ENCODE data around the gene PTPN14.
"Not testable (repeated sequence)": the region's sequence is repeated elsewhere in the genome, so short reads cannot be mapped to it uniquely, and the experiment has no call there.

PTPN14 gene

DNA sequence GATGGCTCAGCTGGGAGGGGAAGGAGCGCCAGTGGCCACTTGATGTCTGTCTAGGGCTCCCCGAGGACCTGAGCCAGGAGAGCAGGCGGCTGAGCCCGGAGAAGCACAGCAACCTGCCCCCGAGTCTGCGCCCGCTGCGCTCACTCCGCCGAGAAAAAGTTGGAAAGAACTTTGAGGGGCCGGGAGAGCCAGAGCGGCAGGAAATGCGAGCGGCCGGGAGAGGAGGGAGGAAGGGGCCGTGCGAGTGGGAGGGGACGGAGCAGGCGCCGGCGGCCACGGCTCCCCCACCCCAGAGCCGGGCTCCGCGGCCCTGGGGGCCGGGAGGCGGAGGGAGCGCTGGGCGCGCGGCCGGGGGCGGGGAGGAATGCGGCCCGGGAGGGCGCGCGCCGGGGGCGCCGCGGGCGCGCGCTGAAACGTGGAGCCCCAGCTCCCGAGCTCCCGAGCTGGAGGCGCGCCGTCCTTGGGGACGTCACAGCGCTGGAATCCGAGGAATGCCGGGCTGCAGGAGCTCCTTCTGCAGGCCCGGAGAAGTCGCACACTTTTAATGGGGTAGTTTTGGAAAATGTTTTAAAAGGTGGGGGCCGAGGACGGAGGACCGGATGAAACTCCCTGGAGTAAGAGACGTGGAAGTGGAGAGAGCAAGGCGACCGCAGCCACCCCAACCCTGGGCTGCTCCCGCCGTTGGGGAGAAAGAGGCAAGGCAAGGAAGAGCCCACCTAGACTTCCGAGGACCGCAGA lies at the start of gene PTPN14:
Gene PTPN14, minus strand, starts transcription at position 167 of the 738 bp plus-strand sequence. CDS start 86,799 bp downstream, outside the sequence.
- no peak for DNase-seq

DNA sequence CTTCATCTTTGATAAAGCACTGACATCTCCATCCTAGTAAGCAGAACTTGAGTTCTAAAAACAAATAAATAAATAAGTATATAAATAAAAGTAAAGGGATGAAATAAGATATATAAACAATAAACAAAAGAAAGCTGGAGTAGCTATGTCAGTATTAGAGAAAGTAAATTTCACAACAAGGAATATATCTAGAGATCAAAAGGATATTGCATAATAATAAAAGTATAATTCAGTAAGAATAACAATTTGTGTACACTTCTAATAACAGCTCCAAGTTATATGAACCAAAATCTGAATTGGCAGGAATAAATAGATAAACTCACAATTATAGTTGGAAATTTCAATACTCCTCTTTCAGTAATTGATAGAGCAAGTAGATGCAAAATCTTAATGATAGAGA lies 41.8 kb upstream of the PTPN14 start:
- no peak for DNase-seq

DNA sequence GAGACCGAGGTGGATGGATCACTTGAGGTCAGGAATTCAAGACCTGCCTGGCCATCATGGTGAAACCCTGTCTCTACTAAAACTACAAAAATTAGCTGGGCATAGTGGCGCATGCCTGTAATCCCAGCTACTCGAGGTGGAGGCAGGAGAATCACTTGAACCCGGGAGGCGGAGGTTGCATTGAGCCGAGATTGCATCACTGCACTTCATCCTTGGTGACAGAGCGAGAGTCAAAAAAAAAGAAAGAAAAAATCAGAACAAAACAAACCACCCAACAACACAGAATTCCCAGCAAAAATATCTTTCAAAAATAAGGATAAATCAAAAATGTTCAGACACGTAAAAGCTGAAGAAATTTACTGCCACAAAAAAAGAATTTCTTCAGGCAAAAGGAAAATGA lies 40.5 kb upstream of the PTPN14 start:
- DNase-seq: not testable (repeated sequence)

DNA sequence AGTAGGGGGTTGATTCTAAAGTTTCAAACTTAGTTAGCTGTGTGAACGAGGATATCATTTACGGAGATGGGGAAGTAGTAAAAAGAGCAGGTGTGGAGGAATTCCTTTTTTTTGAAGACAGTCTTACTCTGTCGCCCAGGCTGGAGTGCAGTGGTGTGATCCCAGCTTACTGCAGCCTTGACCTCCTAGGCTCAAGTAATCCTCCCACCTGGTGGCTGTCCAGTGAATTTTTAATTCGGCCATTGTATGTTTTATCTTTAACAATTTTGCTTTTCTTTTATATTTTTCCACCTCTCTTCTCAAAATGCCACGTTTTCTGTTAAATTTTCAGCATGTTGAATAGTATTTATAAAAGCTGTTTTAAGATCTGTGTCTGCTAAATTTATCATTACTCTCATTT lies 39.3 kb upstream of the PTPN14 start:
- DNase-seq: no peak

DNA sequence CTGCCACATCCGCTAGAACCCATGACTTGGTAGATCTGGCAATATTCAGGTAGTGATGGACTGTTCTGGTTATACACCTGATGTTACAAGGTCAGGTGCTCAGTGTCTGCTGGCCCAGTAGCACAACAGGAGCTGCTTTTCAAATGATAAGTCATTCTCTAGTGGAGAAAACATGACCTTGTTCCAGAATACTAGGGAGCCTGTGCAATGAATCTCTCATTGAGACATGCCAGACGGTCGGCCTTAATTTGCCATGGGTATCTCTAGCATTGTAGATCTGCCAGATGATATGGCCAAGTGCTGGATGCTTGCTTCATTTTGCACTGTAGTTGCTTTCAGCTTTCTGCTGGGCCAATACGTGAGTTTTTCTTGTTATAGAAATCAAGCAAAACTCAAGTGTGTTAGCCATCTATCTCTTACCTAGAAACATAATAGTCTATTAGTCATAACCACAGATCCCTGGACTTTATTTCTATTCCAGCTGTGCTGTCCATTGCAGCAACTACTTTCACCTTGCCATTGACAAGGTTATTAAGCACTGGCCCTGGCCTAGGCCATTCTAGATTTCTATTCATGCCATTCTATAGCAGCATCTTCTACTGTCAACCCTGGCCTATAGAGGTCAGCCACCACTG lies 37.7 kb upstream of the PTPN14 start:
- no peak for DNase-seq

DNA sequence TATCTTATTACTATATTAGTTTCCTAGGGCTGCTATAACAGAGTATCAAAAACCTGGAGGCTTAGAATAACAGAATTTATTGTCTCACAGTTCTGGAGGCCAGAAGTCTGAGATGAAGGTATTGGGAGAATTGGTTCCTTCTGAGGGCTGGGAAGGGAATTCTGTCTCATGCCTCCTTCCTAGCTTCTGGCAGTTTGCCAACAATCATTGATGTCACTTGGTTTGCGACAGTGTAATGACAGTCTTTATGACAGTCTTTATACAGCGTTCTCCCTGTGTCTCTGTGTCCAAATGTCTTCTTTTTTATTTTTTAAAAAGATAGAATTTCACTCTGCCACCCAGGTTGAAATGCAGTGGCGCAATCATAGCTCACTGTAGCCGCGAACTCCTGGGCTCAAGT lies 35.8 kb upstream of the PTPN14 start:
- DNase-seq: no peak

DNA sequence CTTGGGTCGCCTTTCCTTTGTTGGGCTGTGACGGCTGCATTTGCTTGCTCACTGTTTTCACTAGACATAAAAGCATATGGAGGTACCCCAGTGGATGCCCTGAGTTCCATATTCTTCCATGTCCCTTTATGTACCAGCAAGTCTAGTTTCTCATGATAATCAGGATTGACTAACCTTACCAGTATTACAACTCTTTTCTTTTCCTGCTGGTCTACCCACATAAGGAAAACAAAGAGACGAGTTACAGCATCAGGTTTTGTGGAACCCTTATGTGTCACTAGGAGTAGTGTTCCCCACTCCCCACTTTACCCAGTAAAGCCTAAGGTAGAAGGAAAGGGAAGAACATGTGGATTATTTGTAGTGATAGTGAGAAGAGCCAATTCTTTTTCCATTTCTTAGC lies 35.2 kb upstream of the PTPN14 start:
- no peak for DNase-seq

DNA sequence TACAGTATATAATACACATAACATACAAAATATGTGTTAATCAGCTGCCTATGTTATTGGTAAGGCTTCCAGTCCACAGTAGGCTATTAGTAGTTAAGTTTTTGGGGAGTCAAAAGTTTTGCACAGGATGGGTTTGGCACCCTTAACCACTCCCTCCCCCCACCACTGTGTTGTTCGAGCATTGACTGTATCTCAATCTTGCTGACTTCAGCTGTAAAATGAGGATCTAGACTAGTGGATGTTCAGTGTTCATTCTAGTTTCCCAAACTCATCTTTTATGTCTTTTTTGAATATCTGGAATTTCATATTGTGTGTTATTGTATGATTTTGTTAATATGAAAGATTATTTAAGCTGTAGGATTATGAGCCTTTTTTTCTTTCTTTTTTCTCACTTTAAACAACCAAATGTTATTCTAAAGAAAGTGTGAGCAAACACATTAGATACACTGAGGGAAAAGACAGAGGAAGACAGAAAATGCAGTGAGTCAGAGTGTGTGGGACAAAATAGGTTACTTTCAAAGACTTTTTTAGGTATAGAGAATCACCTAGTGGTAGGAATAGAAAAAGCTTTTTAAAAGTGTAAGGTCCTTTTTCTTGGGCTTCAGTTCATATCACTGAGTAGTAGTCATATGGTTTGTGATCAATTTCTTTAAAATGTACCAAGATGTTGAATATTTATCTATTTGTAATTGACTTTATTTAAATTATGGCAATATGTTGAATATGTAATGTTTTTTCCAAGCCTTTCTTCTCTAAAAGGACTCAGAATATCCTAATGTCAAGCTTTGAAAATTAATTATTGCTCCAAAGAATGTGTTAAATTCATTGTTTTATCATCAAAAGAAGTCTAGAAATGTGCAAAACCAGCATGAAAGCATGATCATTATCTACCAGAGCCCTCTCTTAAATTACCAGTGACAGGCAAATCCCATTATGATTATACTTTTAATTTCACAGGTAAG lies 33.7 kb upstream of the PTPN14 start:
- no peak for DNase-seq

DNA sequence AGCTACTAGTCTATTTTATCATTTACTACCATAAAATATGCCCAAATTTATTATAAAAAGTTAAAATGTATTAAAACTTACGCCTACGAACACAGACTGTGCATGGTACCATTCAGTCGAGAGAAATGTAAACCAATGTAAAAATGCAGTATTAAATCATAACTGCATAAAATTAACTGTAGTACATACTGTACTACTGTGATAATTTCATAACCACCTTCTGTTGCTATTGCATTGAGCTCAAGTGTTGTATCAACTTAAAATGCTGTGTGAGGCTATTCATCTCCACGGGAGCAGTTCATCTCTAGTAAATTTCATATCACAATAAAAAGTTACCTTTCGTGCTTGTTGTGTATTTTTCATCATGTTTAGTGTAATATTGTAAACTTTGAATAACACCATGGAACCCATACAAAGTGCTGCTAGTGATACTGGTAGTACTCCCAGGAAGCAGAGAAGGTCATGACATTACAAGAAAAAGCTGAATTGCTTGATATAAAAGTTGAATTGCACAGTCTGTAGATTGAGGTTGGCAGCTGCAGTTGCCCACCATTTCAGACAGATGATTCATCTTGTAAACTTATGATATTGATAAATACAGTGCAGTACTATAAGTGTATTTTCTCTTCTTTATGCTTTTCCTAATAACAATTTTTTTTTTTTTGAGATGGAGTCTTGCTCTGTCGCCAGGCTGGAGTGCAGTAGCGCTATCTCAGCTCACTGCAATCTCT lies 32.6 kb upstream of the PTPN14 start:
- no peak for DNase-seq

DNA sequence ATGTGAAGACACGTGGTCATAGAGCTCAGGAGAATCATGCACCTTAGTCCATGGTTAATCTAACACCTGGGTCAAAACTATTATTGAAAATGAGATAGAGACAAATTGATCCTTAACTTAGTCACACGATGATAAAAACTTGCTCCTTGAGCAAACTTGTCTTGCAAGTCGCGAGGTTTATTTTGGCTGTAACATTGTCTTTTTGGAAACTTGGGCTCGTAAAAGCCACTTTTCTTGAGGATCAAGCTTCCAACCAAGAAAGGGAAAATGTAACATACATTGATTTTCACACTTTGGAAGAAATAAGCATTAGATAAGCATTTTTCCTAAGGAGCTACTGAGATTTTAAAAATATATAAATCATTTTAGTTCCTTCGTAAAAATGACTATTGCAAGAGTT lies 31.7 kb upstream of the PTPN14 start:
- no peak for DNase-seq

DNA sequence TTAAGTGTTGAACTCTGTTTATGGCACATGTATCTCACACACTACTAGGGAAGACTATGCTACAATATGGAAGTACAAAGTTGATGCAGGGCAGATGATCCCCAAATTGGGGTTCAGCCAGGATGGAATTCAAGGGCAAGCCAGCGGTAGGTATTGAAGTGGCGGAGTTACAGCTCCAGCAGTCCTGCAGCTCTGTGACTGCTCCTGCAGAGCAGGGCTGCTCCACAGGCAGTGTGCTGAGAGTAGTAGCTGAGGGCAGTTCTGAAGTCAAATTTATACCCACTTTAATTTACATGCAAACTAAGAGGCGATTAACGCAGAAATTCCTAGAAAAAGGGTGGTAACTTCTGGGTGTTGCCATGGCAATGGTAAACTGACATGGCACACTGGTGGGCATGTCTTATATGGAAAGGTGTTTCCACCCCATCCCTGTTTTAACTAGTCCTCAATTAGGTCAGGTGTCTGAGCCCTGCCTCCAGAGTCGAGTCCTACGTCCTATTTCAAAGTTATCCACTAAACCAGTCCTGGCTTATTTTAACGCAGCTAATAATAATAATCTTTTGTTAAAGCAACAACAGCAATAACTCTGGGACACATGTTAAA lies 31.0 kb upstream of the PTPN14 start:
- no peak for DNase-seq

DNA sequence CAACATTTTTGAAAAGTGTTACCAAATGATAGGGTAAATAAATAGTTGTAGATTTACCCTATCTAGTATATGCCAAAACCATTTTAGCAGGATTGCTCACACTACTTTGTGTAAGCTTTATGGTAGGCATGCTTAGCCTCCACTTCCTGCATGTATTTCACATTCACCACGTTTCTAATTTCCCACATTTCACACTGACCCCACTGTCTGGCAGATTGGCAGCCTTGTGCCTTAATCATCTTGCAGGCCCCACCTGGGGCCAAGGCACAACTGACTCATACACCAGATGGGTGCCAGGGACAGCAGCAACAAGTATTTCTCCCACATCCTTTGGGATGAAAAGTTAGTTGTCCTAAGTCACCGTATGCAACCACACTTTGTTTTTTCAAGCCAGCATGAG lies 30.4 kb upstream of the PTPN14 start:
- no peak for DNase-seq

DNA sequence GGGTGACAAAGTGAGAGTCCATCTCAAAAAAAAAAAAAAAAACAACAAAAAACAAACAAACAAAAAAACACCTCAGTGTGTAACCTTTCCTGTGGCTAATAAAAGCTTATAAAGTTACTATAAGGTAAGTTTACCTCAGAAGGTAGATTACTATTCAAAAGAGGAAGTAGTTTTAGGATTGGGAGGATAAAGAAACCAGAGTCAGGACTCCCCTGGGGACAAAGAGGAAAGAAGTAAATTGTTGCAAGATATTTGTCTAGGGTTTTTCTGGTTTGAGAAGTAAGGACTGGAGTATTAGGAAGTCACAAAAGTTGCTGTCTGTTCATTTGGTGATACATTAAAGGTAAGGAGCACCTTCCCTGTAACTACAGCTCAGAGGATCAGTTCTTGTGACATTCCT lies 27.8 kb upstream of the PTPN14 start:
- DNase-seq: no peak

DNA sequence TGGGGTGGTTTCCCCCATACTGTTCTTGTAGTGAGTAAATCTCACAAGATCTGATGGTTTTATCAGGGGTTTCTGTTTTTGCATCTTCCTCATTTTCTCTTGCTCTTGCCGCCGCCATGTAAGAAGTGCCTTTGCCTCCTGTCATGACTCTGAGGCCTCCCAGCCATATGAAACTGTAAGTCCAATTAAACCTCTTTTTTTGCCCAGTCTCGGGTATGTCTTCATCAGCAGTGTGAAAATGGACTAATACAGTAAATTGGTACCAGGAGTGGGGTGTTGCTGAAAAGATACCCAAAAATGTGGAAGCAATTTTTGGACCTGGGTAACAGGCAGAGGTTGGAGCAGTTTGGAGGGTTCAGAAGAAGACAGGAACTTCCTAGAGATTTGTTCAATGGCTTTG lies 24.7 kb upstream of the PTPN14 start:
- not testable (repeated sequence) for DNase-seq

DNA sequence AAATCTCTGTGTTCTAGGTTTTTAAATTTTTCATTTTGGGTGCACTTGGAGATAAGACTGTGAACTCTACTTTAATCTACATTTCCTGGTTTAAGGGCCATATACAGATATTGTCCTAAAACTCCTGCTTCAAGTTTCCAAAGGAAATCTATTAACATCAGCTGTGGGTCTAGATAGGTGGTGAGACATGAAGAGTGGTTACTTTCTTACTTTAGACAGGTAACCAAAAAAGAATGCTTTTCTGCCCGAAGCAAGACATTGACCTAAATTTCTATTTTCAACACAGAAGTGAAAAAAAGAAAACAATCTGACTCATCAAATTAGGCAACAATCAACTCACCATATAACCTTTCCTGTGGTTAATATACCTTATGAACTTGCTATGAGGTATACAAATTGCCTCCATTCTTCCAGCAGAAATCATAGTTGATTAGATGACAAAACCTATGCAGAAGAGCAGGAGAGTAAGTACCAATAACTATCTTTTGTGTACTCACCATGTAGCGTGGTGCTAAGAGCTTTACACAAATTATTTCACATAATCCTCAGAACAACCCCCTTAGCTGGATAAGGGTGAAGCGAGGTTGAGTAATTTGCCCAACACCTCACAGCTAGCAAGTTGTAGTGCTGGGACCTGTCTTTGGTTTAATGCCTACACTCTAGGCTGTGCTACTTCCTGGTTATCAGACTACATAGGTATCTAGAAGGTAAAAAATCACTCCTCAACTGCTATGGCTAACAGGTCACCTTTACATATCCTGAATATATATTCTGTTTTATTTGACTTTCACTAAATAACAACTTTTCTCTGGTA lies 23.4 kb upstream of the PTPN14 start:
- DNase-seq: no peak

DNA sequence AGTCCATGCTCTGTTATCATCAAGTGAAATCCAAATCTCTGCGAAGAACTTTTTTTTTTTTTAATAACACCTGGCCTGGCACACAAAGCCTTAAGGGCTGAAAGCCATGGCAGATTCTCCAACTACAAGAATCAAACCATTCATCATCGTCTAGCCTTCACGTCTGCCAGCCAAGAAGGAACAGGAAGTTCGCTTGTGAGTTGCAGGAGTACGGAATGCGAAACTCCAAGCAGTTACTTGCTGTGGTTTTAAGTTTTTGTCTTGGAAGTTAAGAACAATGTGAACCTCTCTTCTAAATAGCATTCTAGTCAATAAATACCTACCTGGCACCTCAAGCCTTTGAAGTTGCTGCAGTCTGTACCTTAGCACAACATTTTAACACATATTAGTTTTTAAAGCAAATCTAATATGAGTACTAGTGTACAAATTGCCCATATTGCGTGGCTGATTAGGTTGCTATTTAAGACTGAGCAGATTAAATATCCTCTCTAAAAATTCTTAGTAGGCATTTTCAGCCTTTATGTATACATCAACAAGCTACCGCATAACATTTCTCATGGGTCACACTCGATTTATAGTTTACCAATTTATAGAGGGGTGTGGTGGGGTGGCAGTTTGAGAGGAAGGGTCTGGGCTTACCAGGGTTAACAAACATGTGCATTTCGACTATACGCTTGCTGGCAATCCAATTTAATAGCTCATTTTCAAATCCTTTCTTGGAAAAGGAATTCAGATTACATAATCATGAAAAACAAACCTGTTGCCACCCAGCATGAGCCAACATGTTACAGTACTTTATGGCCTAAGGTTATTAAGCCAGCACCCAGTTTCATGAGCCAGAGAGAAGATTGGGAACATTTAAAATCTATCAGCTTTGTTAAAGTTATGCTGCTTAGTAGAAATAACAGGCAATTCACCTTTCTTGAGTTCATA lies 22.2 kb upstream of the PTPN14 start:
- no peak for DNase-seq

DNA sequence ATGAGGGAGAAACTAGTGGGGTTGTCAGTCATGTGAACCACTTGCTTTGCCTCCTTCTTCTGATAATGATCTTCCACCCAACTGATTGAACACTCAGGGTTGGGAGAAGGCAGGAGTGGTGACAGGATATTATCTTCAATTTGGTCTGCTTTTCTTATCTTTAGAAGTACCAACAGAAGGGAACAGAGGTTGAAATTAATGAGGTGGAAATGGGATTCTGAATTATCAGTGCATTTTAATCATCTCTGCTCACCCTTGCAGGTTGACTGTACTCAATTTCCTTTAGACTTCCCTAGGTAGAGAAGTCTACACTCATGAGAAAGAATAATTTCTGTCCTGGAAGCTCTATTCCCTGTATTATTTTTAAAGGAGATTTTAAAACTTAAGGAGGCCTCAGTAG lies 19.9 kb upstream of the PTPN14 start:
- DNase-seq: no peak

DNA sequence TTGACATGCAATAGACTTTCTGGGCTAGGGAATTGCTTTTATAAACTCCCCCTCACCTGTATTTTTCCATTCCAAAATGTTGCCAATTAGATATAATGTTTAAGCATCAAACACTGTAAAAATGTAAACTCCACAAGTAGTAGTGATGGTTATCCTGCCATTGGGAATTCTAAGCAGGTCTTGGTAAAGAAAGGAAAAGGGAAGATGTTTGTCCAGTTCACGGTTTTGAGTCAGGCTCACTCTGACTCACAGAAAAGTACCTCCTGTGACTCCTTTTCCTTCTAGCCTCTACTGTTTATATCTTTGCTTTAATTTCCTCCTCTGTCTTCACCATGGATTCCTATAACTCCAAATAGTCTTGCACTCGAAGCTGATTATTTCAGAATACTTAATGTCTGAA lies 19.0 kb upstream of the PTPN14 start:
- DNase-seq: no peak

DNA sequence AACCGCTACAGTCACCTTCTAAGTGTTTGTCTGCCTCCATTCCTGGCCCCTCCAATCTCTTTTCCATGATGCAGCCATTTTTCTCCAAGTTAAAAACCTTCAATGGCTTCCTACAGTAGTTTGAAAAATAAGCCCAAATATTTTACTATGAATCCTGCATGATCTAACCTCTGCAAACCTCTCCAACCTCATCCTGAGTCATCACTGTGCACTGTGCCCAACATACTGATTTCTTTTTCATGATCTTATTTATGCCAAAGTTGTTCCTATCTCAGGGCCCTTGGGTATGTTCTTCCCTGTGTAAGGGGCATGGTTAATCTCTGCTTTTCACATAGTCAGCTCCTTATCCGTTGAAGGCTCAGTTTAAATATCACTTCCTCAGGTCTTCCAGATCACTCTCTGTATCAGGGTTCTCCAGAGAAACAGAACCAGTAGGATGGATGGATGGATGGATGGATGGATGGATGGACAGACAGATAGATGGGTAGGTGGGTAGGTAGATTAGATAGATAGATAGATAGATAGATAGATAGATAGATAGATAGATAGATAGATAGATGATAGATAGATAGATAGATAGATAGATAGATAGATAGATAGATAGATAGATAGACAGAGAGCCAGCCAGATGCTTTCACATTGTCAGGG lies 18.1 kb upstream of the PTPN14 start:
- DNase-seq: no peak

DNA sequence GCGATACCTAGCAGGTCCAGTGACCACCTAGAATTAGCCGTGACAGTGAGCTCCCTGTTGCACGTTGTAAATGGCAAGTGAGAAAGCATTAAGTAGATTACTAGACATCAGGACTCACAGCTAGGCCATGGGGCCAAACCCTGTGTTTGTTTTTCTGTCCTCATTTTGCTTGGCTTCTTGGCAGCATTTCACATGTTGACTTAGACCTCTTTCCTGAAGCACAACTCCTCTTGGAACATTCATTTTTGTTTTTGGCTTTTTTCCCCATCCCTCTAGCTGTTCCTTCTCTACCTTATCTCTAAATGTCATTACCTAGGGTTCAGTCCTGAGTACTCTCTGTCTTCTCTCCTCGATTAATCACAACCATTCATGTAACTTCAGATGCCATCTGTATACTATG lies 16.9 kb upstream of the PTPN14 start:
- no peak for DNase-seq

Data from stimulated activated CD4-positive, alpha-beta T cell treated with anti-CD3 and anti-CD28 coated beads, Interleukin-4, amount 100 ng/mL, for 4 hours (primary cell).